ENCODE data around the gene DMD.
"Not testable (repeated sequence)": the region's sequence is repeated elsewhere in the genome, so short reads cannot be mapped to it uniquely, and the experiment has no call there.

The DMD gene

GRCh38 chrX:33156152-33156726 lies 55.1 kb downstream of the DMD start:
- no peak for DNase-seq (ENCODE audit: low read depth)

- DNase-seq (ENCODE audit: low read depth) = no peak
Observed at GRCh38 chrX:33149580-33149979, 61.8 kb downstream of the DMD start.

- DNase-seq (ENCODE audit: low read depth) = no peak
Observed at GRCh38 chrX:33149085-33149484, 62.3 kb downstream of the DMD start.

GRCh38 chrX:33142331-33142730 lies 69.0 kb downstream of the DMD start:
- DNase-seq (ENCODE audit: low read depth) = no peak

- DNase-seq (ENCODE audit: low read depth) = no peak
Observed at GRCh38 chrX:33138677-33139249, 72.6 kb downstream of the DMD start.

GRCh38 chrX:33134164-33134563 lies 77.2 kb downstream of the DMD start:
- no peak for DNase-seq (ENCODE audit: low read depth)

- no peak for DNase-seq (ENCODE audit: low read depth)
Observed at GRCh38 chrX:33133320-33133719, 78.0 kb downstream of the DMD start.

- DNase-seq (ENCODE audit: low read depth) = no peak
Observed at GRCh38 chrX:33132569-33132968, 78.8 kb downstream of the DMD start.

GRCh38 chrX:33129607-33130006 lies 81.7 kb downstream of the DMD start:
- no peak for DNase-seq (ENCODE audit: low read depth)

- DNase-seq (ENCODE audit: low read depth) = no peak
Observed at GRCh38 chrX:33128048-33128805, 83.1 kb downstream of the DMD start.

- no peak for DNase-seq (ENCODE audit: low read depth)
Observed at GRCh38 chrX:33126469-33126868, 84.9 kb downstream of the DMD start.

GRCh38 chrX:33109858-33110257 lies 101.5 kb downstream of the DMD start:
- DNase-seq (ENCODE audit: low read depth) = no peak

GRCh38 chrX:33106737-33107136 lies 104.6 kb downstream of the DMD start:
- no peak for DNase-seq (ENCODE audit: low read depth)

GRCh38 chrX:33095079-33095478 lies 116.3 kb downstream of the DMD start:
- no peak for DNase-seq (ENCODE audit: low read depth)

- no peak for DNase-seq (ENCODE audit: low read depth)
Observed at GRCh38 chrX:33087411-33087810, 123.9 kb downstream of the DMD start.

- DNase-seq (ENCODE audit: low read depth) = no peak
Observed at GRCh38 chrX:33086886-33087285, 124.5 kb downstream of the DMD start.

- no peak for DNase-seq (ENCODE audit: low read depth)
Observed at GRCh38 chrX:33082371-33082770, 129.0 kb downstream of the DMD start.

GRCh38 chrX:33078273-33078672 lies 133.1 kb downstream of the DMD start:
- DNase-seq (ENCODE audit: low read depth) = no peak

- DNase-seq (ENCODE audit: low read depth) = not testable (repeated sequence)
Observed at GRCh38 chrX:33073660-33074059, 137.7 kb downstream of the DMD start.

- no peak for DNase-seq (ENCODE audit: low read depth)
Observed at GRCh38 chrX:33065415-33065814, 145.9 kb downstream of the DMD start.

- DNase-seq (ENCODE audit: low read depth) = no peak
Observed at GRCh38 chrX:33062041-33062440, 149.3 kb downstream of the DMD start.

GRCh38 chrX:33053001-33053400 lies 158.3 kb downstream of the DMD start:
- DNase-seq (ENCODE audit: low read depth) = no peak

GRCh38 chrX:33045882-33046281 lies 165.5 kb downstream of the DMD start:
- no peak for DNase-seq (ENCODE audit: low read depth)

GRCh38 chrX:33045245-33045644 lies 166.1 kb downstream of the DMD start:
- DNase-seq (ENCODE audit: low read depth) = no peak

All from non-pigmented ciliary epithelial cell (primary cell).